Cardiac muscle cell (in vitro differentiated cells and primary cell): ENCODE results near the gene KCNH6. TPM values are rescaled to one million over a fixed set of nuclear protein-coding genes. Genes with fewer than 3 reads are reported as not detected.

ENCODE experiments used
- DNase-seq, 2 donors: peaks; one replicate each; pipeline versions ENCODE4 v3.0.0 to v3.0.0-alpha.2; 2010 to 2017; ENCODE audit warnings: low read depth in 1 of 2, low spot score in 1 of 2
- H3K27ac ChIP-seq: fragments of 200-600 bp; sonication (generic); 2 replicates; pipeline ENCODE4 v1.5.1; 2016
- H3K27me3 ChIP-seq: fragments of 200-600 bp; sonication (generic); 2 replicates; pipeline ENCODE4 v1.6.0; 2016; ENCODE audit warnings: control low read depth
- H3K36me3 ChIP-seq: fragments of 200-600 bp; sonication (generic); 2 replicates; pipeline ENCODE4 v1.5.1; 2016; ENCODE audit warnings: control low read depth
- H3K4me1 ChIP-seq: fragments of 200-600 bp; sonication (generic); 2 replicates; pipeline ENCODE4 v1.8.1; 2017; ENCODE audit warnings: low read depth, mild to moderate bottlenecking, mixed run types
- H3K4me3 ChIP-seq: fragments of 200-600 bp; sonication (generic); 2 replicates; pipeline ENCODE4 v1.5.1; 2016; ENCODE audit warnings: mild to moderate bottlenecking
- H3K9me3 ChIP-seq: fragments of 200-600 bp; sonication (generic); 2 replicates; pipeline ENCODE4 v1.5.1; 2017; ENCODE audit warnings: low read depth, mild to moderate bottlenecking, control low read depth
- polyA plus RNA-seq: library from polyadenylated mRNA; unstranded; fragments of >200 nt; fragmentation: Nextera tagmentation; extraction: Ambion mirVana; gene quantifications from 2 replicates; pipeline ENCODE4 v1.2.1, GENCODE V29; 2016
- total RNA-seq: library from RNA; depleted of rRNA; stranded (reverse); fragments of >200 nt; gene quantifications from 2 replicates; pipeline ENCODE4 v1.2.3, GENCODE V29; 2016
- TF ChIP-seq, protein P1 (sequence below): IDR thresholded peaks from 2 replicates; pipeline ENCODE4 v1.5.1; 2012; ENCODE audit warnings: low read depth, mild to moderate bottlenecking, low read length

KCNH6 gene
- total and polyA plus RNA-seq, 2 experiments from 2014 or later, result 0.06 to 0.44 TPM

DNA sequence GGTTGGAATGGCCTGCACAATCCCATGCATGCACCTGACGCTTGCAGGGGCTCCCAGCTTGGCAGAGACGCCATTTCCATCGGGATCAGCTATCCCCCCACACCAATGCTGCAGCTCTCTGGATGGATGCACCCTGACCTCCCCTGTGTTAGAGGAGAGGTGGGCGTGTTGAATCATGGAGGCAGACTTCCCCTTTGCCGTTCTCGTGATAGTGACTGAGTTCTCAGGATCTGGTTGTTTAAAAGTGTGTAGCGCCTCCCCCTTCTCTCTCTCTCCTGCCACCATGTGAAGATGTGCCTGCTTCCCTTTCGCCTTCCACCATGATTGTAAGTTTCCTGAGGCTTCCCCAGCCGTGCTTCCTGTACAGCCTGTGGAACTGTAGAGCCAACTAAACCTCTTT lies 17.8 kb upstream of the KCNH6 start:
- Histone ChIP-seq H3K4me3 (no peak overlapping the region), H3K27me3 (peaks cover 15% of the 10 kb centered on the region), H3K27ac (no peak overlapping the region), H3K9me3 (no peaks in the 10 kb centered on the region), H3K4me1 (no peaks in the 10 kb centered on the region), H3K36me3 (no peaks in the 10 kb centered on the region)
- no peak for DNase-seq
- TF ChIP-seq, protein P1, sequence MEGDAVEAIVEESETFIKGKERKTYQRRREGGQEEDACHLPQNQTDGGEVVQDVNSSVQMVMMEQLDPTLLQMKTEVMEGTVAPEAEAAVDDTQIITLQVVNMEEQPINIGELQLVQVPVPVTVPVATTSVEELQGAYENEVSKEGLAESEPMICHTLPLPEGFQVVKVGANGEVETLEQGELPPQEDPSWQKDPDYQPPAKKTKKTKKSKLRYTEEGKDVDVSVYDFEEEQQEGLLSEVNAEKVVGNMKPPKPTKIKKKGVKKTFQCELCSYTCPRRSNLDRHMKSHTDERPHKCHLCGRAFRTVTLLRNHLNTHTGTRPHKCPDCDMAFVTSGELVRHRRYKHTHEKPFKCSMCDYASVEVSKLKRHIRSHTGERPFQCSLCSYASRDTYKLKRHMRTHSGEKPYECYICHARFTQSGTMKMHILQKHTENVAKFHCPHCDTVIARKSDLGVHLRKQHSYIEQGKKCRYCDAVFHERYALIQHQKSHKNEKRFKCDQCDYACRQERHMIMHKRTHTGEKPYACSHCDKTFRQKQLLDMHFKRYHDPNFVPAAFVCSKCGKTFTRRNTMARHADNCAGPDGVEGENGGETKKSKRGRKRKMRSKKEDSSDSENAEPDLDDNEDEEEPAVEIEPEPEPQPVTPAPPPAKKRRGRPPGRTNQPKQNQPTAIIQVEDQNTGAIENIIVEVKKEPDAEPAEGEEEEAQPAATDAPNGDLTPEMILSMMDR, result no peak

DNA sequence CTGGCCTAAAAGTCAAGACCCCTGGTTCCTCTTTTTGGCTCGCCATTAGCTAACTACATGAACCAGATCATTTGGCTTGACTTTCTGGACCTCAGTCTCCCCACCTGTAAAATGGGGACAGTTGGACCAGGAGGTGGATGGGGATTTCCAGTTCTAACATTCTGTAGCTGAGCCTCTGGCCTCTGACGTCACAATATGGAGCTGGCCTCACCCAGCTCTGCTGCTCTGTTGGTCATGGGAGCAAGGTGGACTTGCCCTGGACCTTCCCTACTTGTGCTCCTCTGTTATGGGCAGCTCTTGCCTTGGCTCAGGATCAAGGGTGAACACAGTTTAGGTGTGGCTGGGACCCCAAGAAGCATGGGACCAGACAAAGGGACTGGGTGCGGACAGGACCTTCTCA lies 16.5 kb upstream of the KCNH6 start:
- no peaks in the 10 kb centered on the region for H3K4me1 ChIP-seq
- no peaks in the 10 kb centered on the region for H3K9me3 ChIP-seq
- H3K27ac ChIP-seq, result no peak overlapping the region
- no peak for DNase-seq
- TF ChIP-seq, protein P1, result no peak
- H3K4me3 ChIP-seq, result no peak overlapping the region
- no peaks in the 10 kb centered on the region for H3K36me3 ChIP-seq
- H3K27me3 ChIP-seq, result peaks cover 9% of the 10 kb centered on the region

DNA sequence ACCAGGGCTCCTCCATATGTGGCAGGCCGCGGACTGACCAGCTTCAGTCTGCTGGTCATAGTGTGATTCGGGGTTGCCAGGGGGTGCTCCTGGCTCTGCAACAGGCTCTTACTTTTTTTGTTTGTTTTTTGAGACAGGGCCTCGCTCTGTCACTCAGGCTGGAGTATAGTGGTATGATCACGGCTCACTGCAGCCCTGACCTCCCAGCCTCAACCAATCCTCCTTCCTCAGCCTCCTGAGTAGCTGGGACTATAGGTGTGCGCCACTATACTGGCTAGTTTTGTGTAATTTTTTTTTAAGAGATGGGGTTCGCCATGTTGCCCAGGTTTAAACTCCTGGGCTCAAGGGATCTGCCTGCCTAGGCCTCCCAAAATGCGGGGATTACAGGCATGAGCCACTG lies 11.8 kb upstream of the KCNH6 start:
- TF ChIP-seq, protein P1, result no peak
- DNase-seq, result no peak
- H3K27me3 ChIP-seq, result no peaks in the 10 kb centered on the region
- no peak overlapping the region for H3K27ac ChIP-seq
- H3K9me3 ChIP-seq, result no peaks in the 10 kb centered on the region
- H3K4me3 ChIP-seq, result no peak overlapping the region
- H3K36me3 ChIP-seq, result no peaks in the 10 kb centered on the region
- no peaks in the 10 kb centered on the region for H3K4me1 ChIP-seq

DNA sequence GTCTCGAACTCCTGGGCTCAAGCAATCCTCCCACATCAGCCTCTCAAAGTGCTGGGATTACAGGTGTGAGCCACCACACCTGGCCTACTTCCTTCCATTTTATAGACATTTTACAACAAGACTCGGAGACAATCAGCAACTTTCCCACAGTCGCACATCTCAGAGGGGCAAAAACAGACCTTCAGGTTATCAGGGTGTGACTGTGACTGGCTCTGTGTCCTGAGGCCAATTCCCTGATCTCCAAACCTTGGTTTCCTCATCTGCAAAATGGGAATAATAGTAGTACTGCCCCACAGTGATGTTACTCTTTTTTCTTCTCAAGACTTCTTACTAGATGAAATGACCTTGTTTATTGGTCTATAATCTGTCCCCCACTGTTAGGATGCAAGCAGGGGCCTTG lies 10.8 kb upstream of the KCNH6 start:
- H3K9me3 ChIP-seq, result no peaks in the 10 kb centered on the region
- H3K27ac ChIP-seq, result no peak overlapping the region
- DNase-seq, result no peak
- H3K4me3 ChIP-seq, result no peak overlapping the region
- no peaks in the 10 kb centered on the region for H3K4me1 ChIP-seq
- TF ChIP-seq, protein P1, result no peak
- no peaks in the 10 kb centered on the region for H3K27me3 ChIP-seq
- H3K36me3 ChIP-seq, result no peaks in the 10 kb centered on the region

DNA sequence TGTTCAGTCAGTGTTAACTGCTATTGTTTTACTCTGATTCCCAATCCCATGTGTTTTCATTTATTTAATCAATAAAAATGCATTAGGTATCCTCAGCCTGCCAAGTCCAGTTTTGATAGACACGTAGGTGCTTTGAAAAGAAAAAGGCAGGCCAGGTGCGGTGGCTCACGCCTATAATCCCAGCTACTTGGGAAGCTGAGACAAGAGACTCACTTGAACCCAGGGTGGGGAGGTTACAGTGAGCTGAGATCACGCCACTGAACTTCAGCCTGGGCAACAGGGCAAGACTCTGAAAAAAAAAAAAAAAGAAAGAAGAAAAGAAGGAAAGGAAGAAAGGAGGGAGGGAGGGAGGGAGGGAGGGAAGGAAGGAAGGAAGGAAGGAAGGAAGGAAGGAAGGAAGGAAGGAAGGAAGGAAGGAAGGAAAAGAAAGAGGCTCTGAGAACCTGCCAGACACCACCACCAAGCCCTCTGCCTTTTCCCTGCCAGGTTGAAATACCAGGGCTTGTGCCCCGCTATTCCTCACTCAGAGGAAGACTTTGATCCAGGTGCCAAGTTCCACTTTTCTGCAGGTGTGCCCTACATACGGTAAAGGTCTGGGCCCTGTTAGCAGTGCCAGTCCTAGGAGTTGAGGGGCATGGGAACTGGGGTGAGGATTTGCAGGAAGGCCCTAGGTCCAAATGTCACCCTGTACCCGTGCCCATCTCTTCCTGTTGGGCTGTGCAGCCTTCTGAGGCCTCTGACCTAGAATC lies 10.1 kb upstream of the KCNH6 start:
- TF ChIP-seq, protein P1, result no peak
- H3K27ac ChIP-seq, result no peak overlapping the region
- H3K9me3 ChIP-seq, result no peaks in the 10 kb centered on the region
- no peaks in the 10 kb centered on the region for H3K36me3 ChIP-seq
- no peak for DNase-seq
- no peaks in the 10 kb centered on the region for H3K4me1 ChIP-seq
- no peak overlapping the region for H3K4me3 ChIP-seq
- no peaks in the 10 kb centered on the region for H3K27me3 ChIP-seq
